Endothelial cell (in vitro differentiated cells): ENCODE results near the gene PIK3AP1. TPM values are rescaled to one million over a fixed set of nuclear protein-coding genes. Genes with fewer than 3 reads are reported as not detected.
"Not testable (repeated sequence)": the region's sequence is repeated elsewhere in the genome, so short reads cannot be mapped to it uniquely, and the experiment has no call there.

Source experiments
- DNase-seq: peaks from one replicate; pipeline ENCODE4 v3.0.0; 2021; ENCODE audit warnings: low spot score
- H3K27ac Mint-ChIP-seq: one replicate; pipeline ENCODE4 v1.8.0; 2021; ENCODE audit warnings: mixed read lengths, inconsistent platforms; ENCODE audit not compliant: unreplicated experiment
- H3K27me3 Mint-ChIP-seq: one replicate; pipeline ENCODE4 v1.8.0; 2021; ENCODE audit warnings: mild to moderate bottlenecking, moderate library complexity, mixed read lengths, inconsistent platforms; ENCODE audit not compliant: unreplicated experiment
- H3K36me3 Mint-ChIP-seq: one replicate; pipeline ENCODE4 v1.8.0; 2021; ENCODE audit warnings: mild to moderate bottlenecking, low read depth, mixed read lengths, inconsistent platforms; ENCODE audit not compliant: unreplicated experiment
- H3K4me1 Mint-ChIP-seq: one replicate; pipeline ENCODE4 v1.8.0; 2021; ENCODE audit warnings: mild to moderate bottlenecking, mixed read lengths, inconsistent platforms; ENCODE audit not compliant: unreplicated experiment
- H3K4me3 Mint-ChIP-seq: one replicate; pipeline ENCODE4 v1.8.0; 2021; ENCODE audit warnings: mild to moderate bottlenecking, mixed read lengths, inconsistent platforms; ENCODE audit not compliant: unreplicated experiment
- H3K9me3 Mint-ChIP-seq: one replicate; pipeline ENCODE4 v1.8.0; 2021; ENCODE audit warnings: mixed read lengths, inconsistent platforms; ENCODE audit not compliant: unreplicated experiment
- CTCF ChIP-seq: fragments of 200-600 bp; sonication (generic); IDR thresholded peaks from one replicate; pipeline ENCODE4 v1.5.0; 2021; ENCODE audit warnings: antibody characterized with exemption; ENCODE audit not compliant: unreplicated experiment
- total RNA-seq: library from RNA; stranded (reverse); fragmentation: NEBNext Ultra II Directional; extraction: Animal tissue kit (Norgen Biotek cat#: 25700); gene quantifications from one replicate; pipeline ENCODE4 v1.2.1, GENCODE V29; 2021; ENCODE audit not compliant: unreplicated experiment

PIK3AP1 gene
- total RNA-seq, 1 donor from 2014 or later = 9.0 TPM

- H3K27me3 Mint-ChIP-seq = peaks cover 2% of the 10 kb centered on the region
- peaks cover 23% of the 10 kb centered on the region for H3K4me1 Mint-ChIP-seq
- H3K9me3 Mint-ChIP-seq = no peaks in the 10 kb centered on the region
- no peak for DNase-seq
- no peak overlapping the region for H3K4me3 Mint-ChIP-seq
- peak overlapping the region; percentile 10 for H3K27ac Mint-ChIP-seq
- no peak for TF ChIP-seq CTCF
- H3K36me3 Mint-ChIP-seq = no peaks in the 10 kb centered on the region
Measured at GRCh38 chr10:96683065-96683464, 37.2 kb downstream of the PIK3AP1 start.

- H3K4me3 Mint-ChIP-seq = no peak overlapping the region
- no peaks in the 10 kb centered on the region for H3K9me3 Mint-ChIP-seq
- no peak for TF ChIP-seq CTCF
- peaks cover 2% of the 10 kb centered on the region for H3K27me3 Mint-ChIP-seq
- peaks cover 22% of the 10 kb centered on the region for H3K4me1 Mint-ChIP-seq
- no peak for DNase-seq
- H3K27ac Mint-ChIP-seq = peak overlapping the region; percentile 54
- H3K36me3 Mint-ChIP-seq = no peaks in the 10 kb centered on the region
Measured at GRCh38 chr10:96681524-96681923, 38.8 kb downstream of the PIK3AP1 start.

- H3K27ac Mint-ChIP-seq, H3K36me3 Mint-ChIP-seq, H3K9me3 Mint-ChIP-seq, H3K4me3 Mint-ChIP-seq, H3K27me3 Mint-ChIP-seq, DNase-seq: not testable (repeated sequence)
- H3K4me1 Mint-ChIP-seq = peaks cover 22% of the 10 kb centered on the region
Measured at GRCh38 chr10:96680463-96680862, 39.9 kb downstream of the PIK3AP1 start.

- Mint-ChIP-seq H3K27me3 (peaks cover 2% of the 10 kb centered on the region), H3K4me1 (peaks cover 31% of the 10 kb centered on the region), H3K36me3 (no peaks in the 10 kb centered on the region), H3K4me3 (no peak overlapping the region), H3K27ac (no peak overlapping the region), H3K9me3 (no peaks in the 10 kb centered on the region)
- TF ChIP-seq CTCF = no peak
- DNase-seq = no peak
Measured at GRCh38 chr10:96678725-96679124, 41.6 kb downstream of the PIK3AP1 start.

GRCh38 chr10:96676272-96677112, 43.8 kb downstream of the PIK3AP1 start:
- TF ChIP-seq CTCF = no peak
- no peak overlapping the region for H3K4me3 Mint-ChIP-seq
- no peaks in the 10 kb centered on the region for H3K36me3 Mint-ChIP-seq
- H3K27ac Mint-ChIP-seq = no peak overlapping the region
- H3K9me3 Mint-ChIP-seq = no peaks in the 10 kb centered on the region
- H3K4me1 Mint-ChIP-seq = peaks cover 28% of the 10 kb centered on the region
- peaks cover 4% of the 10 kb centered on the region for H3K27me3 Mint-ChIP-seq
- DNase-seq = no peak
